HG02623 (cell line): ENCODE measurements around the gene ANXA5.
A peak's percentile ranks its signal among the peaks of the same experiment; 100 is the strongest.
"Not testable (repeated sequence)": the region's sequence is repeated elsewhere in the genome, so short reads cannot be mapped to it uniquely, and the experiment has no call there.

Experiments used
- ATAC-seq: cut with Tn5 transposase; IDR thresholded peaks from one replicate; pipeline ENCODE4 v1.9.1; 2021; ENCODE audit warnings: moderate library complexity; ENCODE audit not compliant: unreplicated experiment

Gene ANXA5

DNA sequence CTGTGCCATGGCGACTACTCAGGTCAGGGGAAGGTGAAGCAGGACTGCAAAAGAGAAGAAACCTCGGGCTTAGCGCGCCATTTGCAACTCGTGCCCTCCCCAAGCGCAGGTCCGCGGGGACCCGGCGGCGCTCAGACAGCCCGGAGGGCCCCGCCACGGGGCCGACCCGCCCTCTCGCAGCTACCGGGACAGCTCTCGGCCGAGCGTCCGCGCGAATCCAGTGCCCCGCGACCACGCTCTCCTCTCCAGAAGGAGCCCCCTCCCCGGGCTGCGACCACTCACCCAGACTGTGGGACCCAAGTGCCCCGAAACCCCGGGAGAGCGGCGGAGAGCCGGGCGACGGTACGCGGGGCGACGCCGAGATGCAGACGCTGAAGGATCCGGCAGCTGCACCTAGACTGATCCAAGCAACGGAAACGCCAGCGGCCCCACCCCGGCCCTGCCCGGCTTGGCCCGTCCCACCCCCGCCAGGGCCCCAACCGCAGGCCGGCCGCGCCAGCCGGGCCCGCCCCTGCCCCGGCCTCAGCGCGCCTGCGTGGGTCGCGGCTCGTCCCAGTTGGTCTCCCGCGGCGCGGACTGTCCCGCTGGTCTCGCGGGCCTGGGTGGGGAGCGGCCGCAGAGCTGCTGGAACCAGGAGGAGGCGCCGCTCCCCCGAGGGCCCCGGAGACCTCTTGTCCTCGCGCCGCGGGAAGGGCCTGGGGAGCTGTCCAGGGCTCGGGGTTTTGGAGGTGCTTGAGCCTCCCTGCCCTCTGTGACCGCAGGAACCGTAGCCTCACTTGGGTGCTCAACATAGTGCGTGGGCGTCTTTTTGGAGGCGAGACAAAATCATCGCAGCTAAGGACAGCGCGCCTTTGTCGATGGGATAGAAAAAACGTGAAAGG lies at the start of gene ANXA5:
ANXA5 (minus strand) TSS at position 400 of the 881 bp plus-strand sequence; CDS start at position 9, 391 bp downstream.
- peak; percentile 92 for ATAC-seq

DNA sequence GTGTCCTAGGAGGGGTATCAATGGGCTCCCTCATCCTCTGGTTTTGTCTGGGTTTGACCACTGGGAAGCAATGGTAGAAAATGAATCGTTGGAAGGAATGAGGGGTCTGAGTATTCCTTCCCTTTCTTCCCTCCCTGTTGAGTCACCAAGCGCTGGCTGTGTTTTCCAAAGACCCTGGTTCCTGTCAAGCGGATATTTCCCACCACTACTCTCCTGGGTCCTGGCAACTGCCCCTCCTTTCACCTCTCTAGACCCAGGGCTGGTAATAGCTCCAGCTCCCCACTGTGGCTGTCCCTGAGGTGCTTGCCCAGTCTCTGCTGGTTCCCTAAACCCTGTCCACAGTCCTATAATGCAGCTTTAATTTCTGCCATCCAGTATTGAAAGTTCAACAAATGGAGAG lies 46.0 kb upstream of the ANXA5 start:
- no peak for ATAC-seq

DNA sequence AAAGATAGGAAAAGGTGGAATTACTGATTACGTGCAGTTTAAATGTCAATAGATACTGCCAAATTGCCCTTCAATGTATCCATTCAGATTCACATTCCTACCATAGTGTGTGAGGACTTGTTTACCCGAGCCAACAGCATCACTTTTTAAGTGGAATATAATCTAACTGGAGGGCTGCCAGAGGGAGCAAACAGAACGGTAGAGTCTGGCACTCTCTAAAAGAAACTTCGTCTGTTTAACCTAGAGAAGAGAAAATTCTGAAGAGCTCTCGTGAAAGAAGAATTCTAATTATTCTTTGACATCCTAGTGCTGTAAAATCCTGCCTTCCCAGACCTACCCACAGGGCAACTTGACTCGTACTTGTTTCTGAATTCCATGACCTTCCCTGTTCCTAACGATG lies 45.0 kb upstream of the ANXA5 start:
- no peak for ATAC-seq

DNA sequence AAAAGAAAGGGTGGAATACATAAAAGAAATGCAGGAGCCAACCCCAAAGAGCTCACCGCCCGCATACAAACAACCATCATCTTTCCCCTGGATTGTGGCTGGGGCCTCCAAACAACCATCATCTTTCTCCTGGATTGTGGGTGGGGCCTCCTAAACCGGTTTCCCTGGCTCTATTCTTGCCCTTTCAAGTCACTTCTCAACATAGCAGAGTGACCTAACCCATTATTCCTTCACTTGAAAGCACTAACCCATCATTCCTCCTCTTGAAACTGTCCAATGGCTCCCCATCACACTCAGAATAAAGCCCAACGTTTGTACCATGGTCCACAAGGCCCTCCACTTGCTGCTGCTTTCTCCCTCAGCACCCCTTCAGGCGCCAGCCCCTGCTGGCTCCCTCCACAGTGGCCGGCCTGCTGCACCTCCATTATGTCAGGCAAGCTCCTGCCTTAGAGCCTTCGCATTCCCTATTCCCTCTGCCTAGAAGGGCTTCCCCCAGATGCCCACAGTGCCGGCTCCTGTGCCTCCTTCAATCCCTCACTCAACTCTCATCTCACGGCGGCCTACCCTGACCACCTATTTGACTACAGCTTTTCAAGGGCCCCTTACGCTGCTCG lies 44.1 kb upstream of the ANXA5 start:
- no peak for ATAC-seq

DNA sequence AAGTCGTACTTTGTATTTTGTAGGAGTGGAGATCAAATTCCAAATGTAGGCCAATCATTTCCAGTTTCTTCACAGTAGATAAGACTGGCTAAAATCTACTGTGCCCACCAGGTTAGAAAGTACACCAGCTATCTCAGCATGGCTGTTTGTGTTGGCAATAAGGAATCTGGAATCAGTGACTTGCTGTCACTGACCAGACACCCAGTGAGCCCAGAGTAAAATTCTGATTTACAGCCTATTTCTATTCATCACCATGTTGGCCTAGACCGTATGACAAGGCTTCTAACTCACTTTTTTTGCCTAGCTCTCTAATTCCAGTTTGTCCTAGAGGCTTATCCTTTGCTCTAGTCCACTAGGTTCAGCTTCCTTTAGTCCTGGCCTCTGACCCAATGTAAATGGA lies 42.8 kb upstream of the ANXA5 start:
- ATAC-seq = no peak

DNA sequence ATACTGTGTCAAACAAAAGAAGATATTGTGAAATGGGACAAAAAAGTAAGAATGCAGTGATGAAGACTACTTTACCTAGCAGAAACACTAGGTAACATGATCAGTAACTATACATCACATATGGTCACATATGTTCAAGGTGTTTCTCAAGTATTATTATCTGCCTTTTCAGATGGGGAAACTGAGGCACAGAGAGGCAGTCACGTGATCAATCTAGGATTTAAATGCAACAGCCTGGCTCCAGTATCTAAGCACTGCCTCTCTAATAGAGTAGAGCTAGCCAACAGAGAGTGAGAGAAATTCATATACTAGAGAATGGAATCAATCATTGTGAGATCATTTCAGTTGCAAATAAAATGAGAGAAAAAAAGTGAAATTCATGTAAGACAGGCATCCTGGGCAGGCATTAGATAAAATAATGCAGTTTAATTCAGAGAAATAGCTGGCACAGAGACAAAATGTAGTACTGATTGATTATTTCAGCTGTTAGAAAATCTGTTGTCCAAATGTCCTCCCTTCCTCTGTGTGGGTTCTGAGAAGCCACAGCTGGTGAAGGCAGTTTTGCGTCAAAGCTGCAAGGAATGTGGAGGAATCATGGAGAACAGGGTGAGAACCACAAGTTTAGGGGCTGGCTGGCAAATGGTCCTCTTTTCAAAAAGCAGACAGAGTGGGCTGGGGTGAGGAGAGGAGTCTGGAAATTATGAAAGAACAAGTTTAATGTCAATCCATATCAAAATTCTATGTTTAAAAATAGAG lies 42.2 kb upstream of the ANXA5 start:
- no peak for ATAC-seq

DNA sequence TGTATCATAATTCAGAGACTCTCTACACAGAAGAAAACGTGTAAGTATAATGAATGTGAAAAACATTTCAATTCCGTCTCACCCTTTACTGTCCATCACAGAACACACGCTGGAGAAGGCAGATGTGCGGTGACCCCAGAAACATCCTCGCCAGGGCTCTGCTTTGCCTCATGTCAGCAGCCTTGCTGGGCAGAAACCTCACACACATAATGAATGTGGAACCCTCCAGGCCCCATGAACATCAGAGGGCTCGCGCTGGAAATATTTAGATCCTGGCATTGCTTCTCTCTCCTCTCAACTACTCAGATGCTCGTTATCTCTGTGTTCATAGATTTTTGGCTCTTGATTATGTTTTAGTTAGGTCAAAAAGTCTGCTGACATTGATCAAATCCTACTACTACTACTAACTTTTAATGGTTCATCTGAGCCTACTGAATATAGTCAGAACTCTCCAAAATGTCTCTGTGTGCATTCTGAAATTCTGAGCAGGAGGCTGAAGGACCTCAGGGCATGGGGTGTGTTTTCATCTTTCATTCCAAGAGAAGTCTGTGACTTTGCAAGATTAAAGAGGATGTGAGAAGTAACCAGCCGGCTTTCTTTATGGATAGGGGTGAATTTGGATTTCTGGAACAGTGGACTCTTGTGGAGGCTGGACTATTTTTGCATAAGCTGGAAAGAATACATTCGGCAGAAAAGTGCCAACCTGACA lies 41.2 kb upstream of the ANXA5 start:
- ATAC-seq = no peak

DNA sequence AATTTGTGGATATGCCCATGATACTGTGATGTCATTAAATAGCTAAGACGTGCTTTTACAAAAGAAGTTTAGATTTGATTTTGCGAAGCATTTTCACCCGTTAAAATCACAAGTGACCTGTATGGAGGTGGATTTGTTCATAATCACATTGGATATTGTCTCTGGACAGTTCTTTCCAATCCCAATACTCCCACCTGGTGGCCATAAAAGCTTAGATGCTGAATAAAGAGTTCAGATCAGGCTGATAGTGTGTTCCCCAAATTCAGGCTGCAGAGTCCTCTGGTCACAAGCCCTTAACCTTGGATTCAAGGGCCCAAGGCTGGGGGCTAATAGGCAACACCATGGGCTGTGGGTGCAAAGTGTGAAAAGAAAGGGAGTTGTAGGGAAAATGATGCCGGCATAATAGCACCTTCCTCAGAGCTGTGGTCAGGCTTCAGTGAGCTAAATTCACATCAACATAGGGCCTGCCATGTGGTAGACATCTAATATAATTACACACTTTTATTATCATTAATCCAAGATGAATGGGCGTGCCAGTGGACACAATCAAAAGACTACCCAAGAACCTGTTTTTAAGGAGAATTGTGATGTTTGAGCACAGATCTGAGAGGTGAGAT lies 40.1 kb upstream of the ANXA5 start:
- ATAC-seq = no peak

DNA sequence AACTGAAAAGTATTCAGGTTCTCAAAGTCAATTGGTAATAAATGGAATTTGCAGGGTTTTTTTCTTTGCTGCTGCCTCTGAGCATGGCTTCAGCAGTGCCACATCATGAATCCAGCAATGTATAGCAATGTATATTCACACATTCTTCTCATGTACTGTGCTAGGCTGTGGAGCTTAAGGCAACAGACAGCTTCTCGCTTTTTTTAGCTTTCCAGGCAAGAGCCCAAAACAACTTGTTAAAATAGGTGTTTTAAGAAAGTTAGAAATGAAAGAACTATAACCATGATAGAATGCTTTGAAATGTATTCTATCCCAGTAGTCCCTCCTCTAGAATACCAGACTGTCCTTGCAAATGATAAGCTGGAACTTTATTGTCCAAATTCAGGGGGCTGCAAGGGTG lies 37.8 kb upstream of the ANXA5 start:
- no peak for ATAC-seq

DNA sequence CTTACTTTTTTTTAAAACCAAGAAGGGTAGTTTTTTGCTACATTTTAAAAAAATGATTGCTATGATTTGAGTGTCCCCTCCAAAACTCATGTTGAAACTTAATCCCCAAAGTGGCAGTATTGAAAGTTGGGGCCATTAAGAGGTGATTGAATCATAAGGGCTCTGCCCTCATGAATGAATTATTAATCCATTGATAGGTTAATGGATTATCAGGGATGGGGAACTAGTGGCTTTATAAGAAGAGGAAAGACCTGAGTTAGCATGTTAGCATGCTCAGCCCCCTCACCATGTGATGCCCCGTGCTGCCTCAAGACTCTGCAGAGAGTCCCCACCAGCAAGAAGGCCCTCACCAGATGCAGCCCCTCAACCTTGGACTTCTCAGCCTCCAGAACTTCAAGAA lies 37.2 kb upstream of the ANXA5 start:
- ATAC-seq = no peak

DNA sequence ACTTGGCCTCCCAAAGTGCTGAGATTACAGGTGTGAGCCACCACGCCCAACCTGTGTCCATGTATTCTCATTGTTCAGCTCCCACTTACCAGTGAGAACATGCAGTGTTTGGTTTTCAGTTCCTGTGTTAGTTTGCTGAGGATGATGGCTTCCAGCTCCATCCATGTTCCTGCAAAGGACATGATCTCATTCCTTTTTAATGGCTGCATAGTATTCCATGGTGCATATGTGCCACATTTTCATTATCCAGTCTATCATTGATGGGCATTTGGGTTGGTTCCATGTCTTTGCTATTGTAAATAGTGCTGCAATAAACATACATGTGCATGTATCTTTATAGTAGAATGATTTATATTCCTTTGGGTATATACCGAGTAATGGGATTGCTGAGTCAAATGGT lies 33.0 kb upstream of the ANXA5 start:
- ATAC-seq = not testable (repeated sequence)

DNA sequence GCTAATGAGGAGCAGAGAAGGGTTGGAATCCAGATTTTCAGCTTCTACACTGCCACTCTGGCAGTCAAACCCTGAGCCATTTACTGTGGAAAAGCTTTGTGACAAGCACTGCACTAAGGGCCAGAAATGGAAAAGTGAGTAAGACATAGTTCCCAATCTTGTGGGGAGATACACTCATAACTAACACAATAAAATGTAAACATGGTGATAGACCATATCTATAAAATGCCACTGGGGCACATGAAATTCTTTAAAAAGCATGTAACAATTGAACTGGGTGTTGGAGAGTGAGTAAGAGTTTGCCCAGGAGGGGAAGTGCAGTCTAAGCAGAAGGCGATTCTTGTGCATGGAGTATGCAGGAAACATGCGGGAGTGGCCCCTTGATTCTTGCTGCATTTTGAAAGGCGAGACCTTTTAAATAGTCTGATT lies 32.0 kb upstream of the ANXA5 start:
- ATAC-seq = no peak

DNA sequence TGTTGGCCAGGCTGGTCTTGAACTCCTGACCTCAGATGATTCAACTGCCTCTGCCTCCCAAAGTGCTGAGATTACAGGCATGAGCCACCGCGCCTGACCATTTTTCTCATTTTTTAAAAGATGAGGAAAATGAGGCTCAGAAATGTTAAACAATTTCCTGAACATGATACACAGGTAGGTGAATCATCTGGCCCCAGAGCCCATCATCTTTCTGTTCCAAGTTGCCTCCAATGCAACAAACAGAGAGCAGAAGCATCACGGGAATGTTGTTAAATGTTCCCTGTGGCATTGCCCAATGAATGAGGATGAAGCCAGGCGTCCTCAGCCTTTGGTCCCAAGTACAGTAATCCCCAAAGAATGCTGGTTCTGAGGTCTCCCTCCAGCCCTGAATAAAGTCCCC lies 31.3 kb upstream of the ANXA5 start:
- ATAC-seq = no peak

DNA sequence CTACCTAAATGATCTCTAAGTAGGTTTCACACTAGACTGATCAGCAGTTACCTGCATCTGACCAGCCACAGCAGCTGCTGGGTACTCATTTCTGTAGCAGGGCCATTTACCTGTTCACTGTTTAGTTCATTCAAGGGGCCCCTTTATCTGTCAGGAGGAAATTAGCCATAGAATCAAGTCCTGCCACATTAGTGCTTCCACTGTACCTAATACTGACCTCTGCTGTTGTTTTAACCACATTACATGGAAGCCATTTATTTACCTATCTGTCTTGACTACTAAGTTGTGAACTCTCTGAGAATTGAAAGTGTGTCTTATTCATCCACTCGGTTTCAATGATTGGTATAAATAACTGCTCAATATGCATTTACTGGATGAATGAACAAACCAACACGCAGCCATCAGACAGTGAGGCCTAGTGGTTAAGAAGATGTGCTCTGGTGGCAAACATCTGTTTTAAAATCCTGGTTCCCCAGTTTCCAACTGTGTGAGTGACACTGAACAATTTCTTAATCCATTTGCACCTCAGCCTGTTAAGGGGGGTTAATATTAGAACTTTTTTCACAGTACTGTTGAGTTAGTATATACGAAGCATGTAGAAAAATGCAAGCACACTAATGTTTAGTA lies 30.0 kb upstream of the ANXA5 start:
- peak; percentile 99 for ATAC-seq

DNA sequence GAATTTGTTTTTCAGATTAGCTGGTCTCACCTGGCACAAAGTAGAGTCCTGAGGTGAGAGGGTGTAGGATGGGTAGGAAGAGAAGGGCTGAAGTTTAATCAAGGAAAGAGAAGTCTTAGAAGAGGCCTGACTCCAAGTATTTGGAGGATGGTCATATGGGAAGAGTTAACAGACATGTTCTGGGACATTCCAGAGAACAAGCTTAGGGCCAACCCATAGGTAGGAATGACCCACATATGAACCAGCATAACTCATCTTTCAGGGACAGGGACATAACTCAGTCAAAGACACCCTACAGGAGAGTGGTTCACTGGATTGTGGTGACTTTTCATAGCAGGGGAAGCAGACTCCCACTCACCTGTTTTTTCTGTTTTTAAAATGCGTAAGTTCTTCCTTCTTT lies 27.9 kb upstream of the ANXA5 start:
- no peak for ATAC-seq

DNA sequence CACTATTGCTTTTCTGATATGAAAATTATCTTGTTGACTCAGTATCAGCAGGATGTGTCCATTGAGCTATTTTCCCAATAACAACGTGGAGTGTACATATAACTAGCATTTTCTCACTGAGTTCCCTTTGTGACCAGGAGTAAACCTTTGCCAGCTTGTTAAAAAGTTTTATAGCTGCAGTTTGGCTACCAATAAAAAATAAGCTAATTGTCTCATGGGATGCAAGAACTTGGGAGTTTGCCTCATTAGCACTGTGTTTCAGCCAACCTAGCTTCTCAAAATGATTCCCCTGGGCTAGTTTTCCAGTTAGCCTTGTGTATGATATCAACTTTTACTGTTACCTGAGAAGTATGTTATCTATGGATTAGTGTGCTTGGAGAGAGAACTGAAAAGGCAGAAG lies 24.9 kb upstream of the ANXA5 start:
- ATAC-seq = no peak

DNA sequence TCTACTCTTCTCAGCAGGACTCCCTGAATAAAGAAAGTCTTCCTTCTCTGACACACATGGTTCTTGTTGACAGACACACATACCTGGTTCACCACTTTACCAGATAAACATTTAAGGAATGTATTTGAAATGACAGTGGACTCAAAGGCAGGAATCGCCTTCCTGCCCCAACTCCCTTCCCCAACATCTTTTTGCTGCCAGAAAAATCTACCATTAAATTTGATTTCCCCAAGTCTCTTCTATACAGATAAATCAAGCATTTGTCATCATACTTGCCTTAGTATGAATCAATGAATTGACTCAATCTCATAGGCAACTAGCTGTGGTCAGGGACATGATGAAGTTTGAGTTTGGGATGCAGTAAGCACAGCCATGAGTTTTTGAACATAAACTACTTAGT lies 23.3 kb upstream of the ANXA5 start:
- ATAC-seq = no peak

DNA sequence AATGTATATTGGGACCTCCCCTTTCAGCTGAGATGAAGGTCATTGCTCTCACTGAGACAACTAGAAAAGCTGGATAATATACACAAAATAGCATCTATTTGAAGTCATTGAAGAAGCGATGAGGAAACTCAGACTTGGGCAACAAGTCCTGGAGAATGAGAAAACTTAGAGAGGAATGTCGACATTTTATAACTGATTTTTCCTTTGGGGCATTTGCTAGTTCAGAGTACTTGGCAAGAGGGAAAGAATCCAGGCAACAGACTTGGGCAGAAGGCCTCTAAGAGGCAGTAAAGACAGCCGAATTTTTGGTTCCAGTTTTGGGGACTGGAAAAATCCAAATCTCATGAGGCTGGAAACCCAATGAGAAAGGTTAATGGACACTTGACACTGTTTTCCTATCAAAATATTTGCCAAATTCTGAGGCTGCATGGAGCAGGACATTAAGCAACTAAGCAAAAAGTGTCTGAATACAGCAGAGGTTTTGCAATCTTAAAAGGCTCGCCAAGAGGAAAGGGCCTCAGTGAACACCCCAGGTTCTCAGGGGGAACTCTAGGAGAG lies 21.0 kb upstream of the ANXA5 start:
- ATAC-seq = no peak

DNA sequence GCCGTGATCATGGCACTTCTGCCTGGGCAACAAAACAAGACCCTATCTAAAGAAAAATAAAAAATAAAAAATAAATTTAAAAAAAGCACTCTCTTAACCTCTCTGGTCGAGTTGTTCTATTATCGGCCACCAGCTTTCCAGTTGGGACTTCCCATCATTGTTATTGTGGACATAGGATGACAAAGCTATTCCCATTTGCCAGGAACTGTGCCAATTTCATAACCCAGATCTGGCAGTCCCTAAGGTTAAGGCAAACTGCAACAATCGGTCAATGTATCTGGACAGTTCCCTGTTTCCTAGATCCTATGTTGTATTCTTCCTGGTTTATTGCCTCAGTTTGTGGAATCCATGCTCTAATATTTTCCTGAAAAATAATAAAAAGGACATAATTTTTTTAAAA lies 17.8 kb upstream of the ANXA5 start:
- ATAC-seq = no peak

DNA sequence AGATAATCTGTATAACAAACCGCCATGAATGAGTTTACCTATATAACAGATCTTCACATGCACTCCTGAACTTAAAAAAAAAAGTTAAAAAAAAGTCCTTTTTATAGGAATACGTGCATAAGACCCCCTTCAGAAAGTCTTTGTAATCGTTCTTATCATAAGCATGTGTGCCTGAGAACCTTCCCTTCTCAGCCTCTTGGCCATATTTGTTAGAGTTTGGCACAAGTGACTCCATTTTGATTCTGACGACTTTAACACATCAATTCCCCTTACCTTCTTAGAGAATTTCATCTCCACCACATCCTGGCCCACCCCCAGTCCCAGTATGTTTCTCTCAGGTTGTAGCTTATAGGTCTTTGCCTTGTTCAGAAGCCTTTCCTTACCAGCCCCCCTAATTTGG lies 16.0 kb upstream of the ANXA5 start:
- ATAC-seq = no peak
